CD14-positive monocyte (primary cell): ENCODE data around the gene CWC27. TPM values are rescaled to one million over a fixed set of nuclear protein-coding genes. Genes with fewer than 3 reads are reported as not detected.

Experiments used
- DNase-seq, 3 donors: peaks; one replicate each; pipeline ENCODE4 v3.0.0-alpha.2; 2011 to 2022
- H2AFZ ChIP-seq: 2 replicates; pipeline ENCODE4 v1.6.0; 2012; ENCODE audit warnings: mild to moderate bottlenecking, low read depth, low read length, inconsistent platforms; ENCODE audit not compliant: insufficient read depth, poor library complexity, severe bottlenecking
- H3K27ac ChIP-seq, 2 donors: 1 replicate in 1 of 2; 2 replicates in 1 of 2; pipeline ENCODE4 v1.5.1; 2012 to 2013; ENCODE audit warnings: low read length in 2 of 2, control low read depth in 1 of 2, inconsistent platforms in 1 of 2, low read depth in 1 of 2, mild to moderate bottlenecking in 1 of 2
- H3K27me3 ChIP-seq, 2 donors: one replicate each; pipeline versions ENCODE4 v1.6.0 to v1.6.1; 2011 to 2013; ENCODE audit warnings: low read length in 2 of 2; ENCODE audit not compliant: control insufficient read depth in 2 of 2, insufficient read depth in 2 of 2
- H3K36me3 ChIP-seq, 2 donors: replicated peaks in 1 of 2; 1 replicate in 1 of 2; 2 replicates in 1 of 2; pipeline versions ENCODE4 v1.5.1 to v1.6.1; 2012 to 2013; ENCODE audit warnings: low read length in 2 of 2, control low read depth in 1 of 2, inconsistent platforms in 1 of 2, mild to moderate bottlenecking in 1 of 2; ENCODE audit not compliant: insufficient read depth in 2 of 2, control insufficient read depth in 1 of 2
- H3K4me1 ChIP-seq, 2 donors: 1 replicate in 1 of 2; 2 replicates in 1 of 2; pipeline versions ENCODE4 v1.5.1 to v1.6.1; 2012 to 2013; ENCODE audit warnings: low read length in 2 of 2, control low read depth in 1 of 2, inconsistent platforms in 1 of 2, mild to moderate bottlenecking in 1 of 2, moderate library complexity in 1 of 2; ENCODE audit not compliant: insufficient read depth in 2 of 2, control insufficient read depth in 1 of 2
- H3K4me2 ChIP-seq: replicated peaks from 2 replicates; pipeline ENCODE3; 2012; ENCODE audit warnings: low read length, moderate library complexity, mild to moderate bottlenecking; ENCODE audit not compliant: poor library complexity, severe bottlenecking; ENCODE audit errors: extremely low read depth
- H3K4me3 ChIP-seq, 3 experiments: fragments of 200-600 bp in 1 of 3; sonication (generic) in 1 of 3; replicated peaks in 1 of 3; 1 replicate in 2 of 3; 2 replicates in 1 of 3; pipeline ENCODE4 v1.5.1; 2011 to 2013; ENCODE audit warnings: low read length in 3 of 3, mild to moderate bottlenecking in 3 of 3, control low read depth in 2 of 3, low read depth in 2 of 3, inconsistent platforms in 1 of 3, moderate library complexity in 1 of 3
- H3K79me2 ChIP-seq: 2 replicates; pipeline ENCODE4 v1.6.0; 2012; ENCODE audit warnings: mild to moderate bottlenecking, control low read depth, inconsistent platforms, low read length, moderate library complexity; ENCODE audit not compliant: insufficient read depth
- H3K9ac ChIP-seq: 2 replicates; pipeline ENCODE4 v1.6.0; 2017; ENCODE audit warnings: low read length, mild to moderate bottlenecking; ENCODE audit not compliant: insufficient read depth, poor library complexity, severe bottlenecking
- H3K9me3 ChIP-seq, 2 donors: replicated peaks in 1 of 2; 1 replicate in 1 of 2; 2 replicates in 1 of 2; pipeline versions ENCODE4 v1.5.1 to v1.6.1; 2012 to 2013; ENCODE audit warnings: low read length in 2 of 2, control low read depth in 1 of 2; ENCODE audit not compliant: control insufficient read depth in 1 of 2, insufficient read depth in 1 of 2
- H4K20me1 ChIP-seq: 2 replicates; pipeline ENCODE4 v1.6.0; 2012; ENCODE audit warnings: mild to moderate bottlenecking, low read length, control low read depth, moderate library complexity; ENCODE audit not compliant: insufficient read depth
- H3K27ac Mint-ChIP-seq, 7 donors: one replicate each; pipeline ENCODE4 v1.8.0; 2020; ENCODE audit warnings: mild to moderate bottlenecking in 7 of 7, mixed read lengths in 7 of 7, moderate library complexity in 6 of 7, inconsistent platforms in 2 of 7
- H3K27me3 Mint-ChIP-seq, 3 donors: one replicate each; pipeline ENCODE4 v1.8.0; 2021 to 2022; ENCODE audit warnings: low read depth in 3 of 3, mild to moderate bottlenecking in 3 of 3, mixed read lengths in 3 of 3, moderate library complexity in 3 of 3, inconsistent platforms in 1 of 3
- H3K36me3 Mint-ChIP-seq, 2 donors: one replicate each; pipeline ENCODE4 v1.8.0; 2020; ENCODE audit warnings: mixed read lengths in 2 of 2, inconsistent platforms in 1 of 2, mild to moderate bottlenecking in 1 of 2
- H3K4me1 Mint-ChIP-seq: one replicate; pipeline ENCODE4 v1.8.0; 2020; ENCODE audit warnings: mild to moderate bottlenecking, mixed read lengths
- H3K4me3 Mint-ChIP-seq, 2 donors: one replicate each; pipeline ENCODE4 v1.8.0; 2020; ENCODE audit warnings: mild to moderate bottlenecking in 2 of 2, mixed read lengths in 2 of 2, moderate library complexity in 1 of 2
- H3K9me3 Mint-ChIP-seq, 7 donors: one replicate each; pipeline ENCODE4 v1.8.0; 2020 to 2022; ENCODE audit warnings: mixed read lengths in 7 of 7, mild to moderate bottlenecking in 6 of 7, moderate library complexity in 6 of 7, inconsistent platforms in 2 of 7
- CTCF ChIP-seq: fragments of 200-600 bp; IDR thresholded peaks from one replicate; pipeline ENCODE4 v1.8.0; 2022; ENCODE audit warnings: antibody characterized with exemption, mild to moderate bottlenecking
- WGBS: methylation state at CpG from one replicate; pipeline ENCODE4 v1.1.5; 2013; ENCODE audit warnings: missing lambda C conversion rate; ENCODE audit not compliant: insufficient coverage; 5-methylcytosine and 5-hydroxymethylcytosine counted together
- intact Hi-C, 2 donors: fragments of 100-400 bp; cut with micrococcal nuclease; formaldehyde crosslinking; loops; one replicate each; pipeline versions ENCODE4 v1.15.0 to v1.15.1; 2023
- polyA plus RNA-seq, 3 donors: library from polyadenylated mRNA; depleted of rRNA in 1 of 3; unstranded in 2 of 3; stranded (reverse) in 1 of 3; fragments of 300-500 nt in 2 of 3; fragments of >200 nt in 1 of 3; fragmentation: Illumina TruSeq in 2 of 3; gene quantifications; 1 replicate in 2 of 3; 2 replicates in 1 of 3; pipeline ENCODE4 v1.2.3, GENCODE V29; 2012 to 2021

CWC27 gene
- polyA plus RNA-seq, 3 donors: 6.6 to 18.9 (median 14.5) TPM

- no peaks in the 10 kb centered on the region for H3K4me1 ChIP-seq
- no peak overlapping the region for H3K4me3 ChIP-seq
- DNase-seq: no peak
- Mint-ChIP-seq H3K27ac (no peak overlapping the region), H3K4me1 (peaks cover 2% of the 10 kb centered on the region), H3K9me3 (peaks cover 0 to 13% (median 5%) of the 10 kb centered on the region in 7 donors), H3K36me3 (peaks cover 9 to 11% of the 10 kb centered on the region in 2 donors), H3K27me3 (no peaks in the 10 kb centered on the region), H3K4me3 (no peak overlapping the region)
- H3K27me3 ChIP-seq: no peaks in the 10 kb centered on the region
- peaks cover 0 to 8% of the 10 kb centered on the region in 2 donors for H3K36me3 ChIP-seq
- intact Hi-C loops: no loop called here
- no peaks in the 10 kb centered on the region for H4K20me1 ChIP-seq
- no peaks in the 10 kb centered on the region for H3K9me3 ChIP-seq
- H3K79me2 ChIP-seq: no peaks in the 10 kb centered on the region
- H2AFZ ChIP-seq: no peak overlapping the region
- no peak overlapping the region for H3K4me2 ChIP-seq
- no peak overlapping the region for H3K9ac ChIP-seq
- H3K27ac ChIP-seq: no peak overlapping the region
- no peak for TF ChIP-seq CTCF
Measured at GRCh38 chr5:64836190-64836755, 67.5 kb downstream of the CWC27 start.

GRCh38 chr5:64836786-64837185 is 68.1 kb downstream of the CWC27 start:
- no peaks in the 10 kb centered on the region for H3K27me3 ChIP-seq
- H3K9ac ChIP-seq: no peak overlapping the region
- no peak overlapping the region for H2AFZ ChIP-seq
- no peaks in the 10 kb centered on the region for H3K79me2 ChIP-seq
- Mint-ChIP-seq H3K4me1 (peaks cover 2% of the 10 kb centered on the region), H3K36me3 (peaks cover 9 to 15% of the 10 kb centered on the region in 2 donors), H3K27me3 (no peaks in the 10 kb centered on the region), H3K9me3 (peaks cover 0 to 17% (median 7%) of the 10 kb centered on the region in 7 donors), H3K4me3 (no peak overlapping the region), H3K27ac (no peak overlapping the region)
- no peak overlapping the region for H3K27ac ChIP-seq
- no peaks in the 10 kb centered on the region for H4K20me1 ChIP-seq
- intact Hi-C loops: no loop called here
- WGBS: no CpG with 5 or more reads among the region's 4 CpGs
- no peaks in the 10 kb centered on the region for H3K4me1 ChIP-seq
- H3K36me3 ChIP-seq: peaks cover under 1 to 14% of the 10 kb centered on the region in 2 donors
- no peak overlapping the region for H3K4me2 ChIP-seq
- H3K4me3 ChIP-seq: no peak overlapping the region
- DNase-seq: no peak
- H3K9me3 ChIP-seq: no peaks in the 10 kb centered on the region
- TF ChIP-seq CTCF: no peak
